HG02938 (cell line): ENCODE measurements around the gene LEO1.

Source experiments
- ATAC-seq: cut with Tn5 transposase; IDR thresholded peaks from one replicate; pipeline ENCODE4 v1.9.1; 2021; ENCODE audit warnings: mild to moderate bottlenecking, moderate library complexity; ENCODE audit not compliant: unreplicated experiment

The LEO1 gene

DNA sequence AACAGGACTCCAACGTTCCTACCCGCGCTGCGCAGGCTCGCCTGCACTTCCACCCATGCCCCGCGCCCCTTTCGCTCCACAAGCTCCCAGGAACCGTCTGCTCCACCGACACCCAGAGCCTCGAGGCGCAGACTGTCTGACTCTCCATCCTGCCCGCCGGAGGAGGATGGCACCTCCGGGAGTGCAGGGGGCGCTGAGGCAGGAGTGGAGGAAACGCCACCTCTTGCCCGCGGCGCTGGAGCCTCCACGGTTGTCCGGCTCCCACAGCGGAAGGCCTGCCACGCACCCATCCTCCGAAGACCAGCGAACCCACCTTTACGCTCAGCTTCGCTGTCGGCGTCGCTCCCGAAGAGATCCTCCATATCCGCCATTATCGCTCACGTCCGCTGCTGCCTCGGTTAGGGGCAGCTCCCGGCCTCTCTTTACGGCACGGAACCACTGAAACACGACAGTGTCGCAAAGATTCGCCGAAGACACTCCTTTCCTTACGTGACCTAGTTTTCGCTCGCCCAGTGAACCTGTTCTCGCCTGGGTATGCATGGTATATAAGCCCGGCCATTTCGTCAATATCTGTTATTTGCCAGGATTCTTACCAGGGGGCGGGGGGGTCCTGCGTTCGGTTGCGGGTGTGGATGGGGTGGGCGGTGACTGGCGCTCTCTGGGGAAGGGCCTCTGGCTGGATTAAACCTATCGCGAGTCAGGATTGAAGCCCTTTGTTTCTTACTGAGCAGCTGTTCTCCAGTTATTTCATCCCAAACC lies at the start of gene LEO1:
TSS of gene LEO1 (minus strand) at position 404 of the 759 bp plus-strand sequence. CDS start at position 371, 33 bp downstream.
- peak; percentile 88 for ATAC-seq

DNA sequence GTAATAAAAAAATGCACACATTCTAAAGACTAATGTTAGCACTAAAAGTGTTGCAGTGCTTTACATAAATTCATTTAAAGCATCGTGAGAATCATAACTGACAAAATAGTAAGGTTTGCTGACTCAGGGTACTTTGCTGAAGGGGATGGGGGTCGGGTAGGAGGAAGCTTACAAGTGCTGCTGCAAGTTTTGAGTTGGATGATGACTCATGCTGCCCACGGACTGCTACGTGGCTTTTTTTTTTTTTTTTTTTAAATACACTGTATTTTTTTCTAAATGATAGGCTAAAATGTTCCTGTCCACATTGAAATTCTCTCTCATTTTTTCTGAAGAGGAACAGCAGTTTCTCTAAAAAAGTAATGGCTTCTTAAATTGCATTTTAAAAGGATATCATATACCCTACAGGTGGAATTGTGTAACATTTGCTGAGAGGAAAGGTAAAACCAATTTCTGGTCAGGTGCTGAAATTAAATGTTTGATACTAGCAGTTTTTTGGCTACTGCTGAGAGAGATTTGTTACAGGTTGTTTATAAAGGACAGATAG lies 49.6 kb upstream of the LEO1 start:
- ATAC-seq = peak; percentile 28

DNA sequence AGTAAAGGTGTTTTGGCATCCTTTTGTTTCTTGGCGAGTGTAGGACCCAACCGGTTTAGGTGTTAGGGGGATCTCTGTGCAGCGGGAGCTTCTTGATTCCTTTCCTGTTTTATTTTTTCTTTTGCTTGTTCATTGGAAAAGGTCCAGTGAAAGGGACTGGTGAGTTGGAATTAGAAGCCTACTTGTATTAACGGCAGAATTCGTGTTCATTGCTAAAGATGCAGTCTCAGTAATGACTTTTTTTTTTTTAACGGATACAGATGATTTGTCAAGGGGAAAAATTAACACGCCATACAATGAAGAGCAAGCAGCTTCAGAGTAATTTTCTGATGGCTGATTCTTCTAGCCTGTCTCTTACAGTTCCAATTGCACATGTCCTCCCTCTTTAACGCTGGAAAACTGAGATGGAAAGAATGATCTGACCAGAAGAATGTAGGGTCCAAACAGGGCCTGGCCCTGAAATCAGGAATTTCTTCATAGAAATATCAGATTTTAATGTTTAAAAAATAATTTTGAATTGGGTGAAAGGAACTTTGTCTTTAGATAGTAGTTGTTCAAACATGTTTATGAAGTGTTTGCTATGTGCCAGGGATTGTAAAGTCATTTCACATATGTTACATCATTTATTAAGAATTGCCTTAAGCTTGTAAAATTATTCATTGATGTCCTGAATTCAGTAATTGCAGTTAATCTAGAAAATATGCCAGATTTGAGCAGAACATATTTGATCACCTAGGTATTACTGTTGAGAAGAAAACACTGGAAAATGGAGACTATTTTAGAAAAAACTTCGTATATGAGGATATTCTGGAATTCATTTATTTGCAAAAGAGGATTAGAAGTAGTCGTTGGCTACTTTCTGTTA lies 48.9 kb upstream of the LEO1 start:
- ATAC-seq = no peak

DNA sequence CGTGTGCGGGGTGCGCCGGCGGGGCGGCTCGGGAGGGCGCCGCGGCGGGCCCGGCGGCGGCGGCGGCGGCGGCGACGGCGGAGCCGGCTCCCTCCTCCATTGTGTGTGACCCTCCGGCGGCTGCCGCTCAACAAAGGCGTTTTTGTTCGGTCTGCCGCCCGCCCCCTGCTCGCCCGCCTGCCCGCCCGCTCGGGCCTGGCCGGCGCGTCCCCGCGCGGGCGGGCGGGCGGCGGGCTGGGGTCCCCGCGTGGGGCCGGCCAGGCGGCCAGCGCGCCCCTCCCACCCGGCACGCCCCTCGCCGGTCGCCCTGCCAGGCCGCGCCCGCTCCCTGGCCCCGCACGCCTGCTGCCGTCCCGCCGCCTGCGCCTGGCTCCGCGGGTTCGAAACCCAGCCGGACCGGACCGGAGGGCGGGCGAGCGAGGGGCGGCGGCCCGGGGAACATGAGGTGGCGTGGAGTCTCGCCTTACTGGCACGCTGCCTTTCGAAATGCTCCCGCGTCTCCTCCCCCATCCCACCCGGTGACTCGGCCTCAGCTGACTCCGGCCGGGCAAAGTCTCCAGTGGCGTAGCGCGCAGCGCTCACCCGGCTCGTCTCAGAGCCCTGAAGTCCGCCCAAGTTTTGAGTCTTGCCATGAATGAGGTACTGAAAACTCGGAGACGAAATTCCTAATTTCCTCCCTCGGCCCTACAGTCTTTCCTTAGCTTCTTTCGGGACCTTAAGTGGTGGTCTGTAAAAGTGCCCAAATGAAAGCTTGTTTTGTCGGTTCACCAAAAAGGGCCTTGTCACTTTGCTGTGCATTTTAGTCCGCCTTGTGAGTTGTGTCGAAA lies 48.0 kb upstream of the LEO1 start:
- peak; percentile 48 for ATAC-seq

DNA sequence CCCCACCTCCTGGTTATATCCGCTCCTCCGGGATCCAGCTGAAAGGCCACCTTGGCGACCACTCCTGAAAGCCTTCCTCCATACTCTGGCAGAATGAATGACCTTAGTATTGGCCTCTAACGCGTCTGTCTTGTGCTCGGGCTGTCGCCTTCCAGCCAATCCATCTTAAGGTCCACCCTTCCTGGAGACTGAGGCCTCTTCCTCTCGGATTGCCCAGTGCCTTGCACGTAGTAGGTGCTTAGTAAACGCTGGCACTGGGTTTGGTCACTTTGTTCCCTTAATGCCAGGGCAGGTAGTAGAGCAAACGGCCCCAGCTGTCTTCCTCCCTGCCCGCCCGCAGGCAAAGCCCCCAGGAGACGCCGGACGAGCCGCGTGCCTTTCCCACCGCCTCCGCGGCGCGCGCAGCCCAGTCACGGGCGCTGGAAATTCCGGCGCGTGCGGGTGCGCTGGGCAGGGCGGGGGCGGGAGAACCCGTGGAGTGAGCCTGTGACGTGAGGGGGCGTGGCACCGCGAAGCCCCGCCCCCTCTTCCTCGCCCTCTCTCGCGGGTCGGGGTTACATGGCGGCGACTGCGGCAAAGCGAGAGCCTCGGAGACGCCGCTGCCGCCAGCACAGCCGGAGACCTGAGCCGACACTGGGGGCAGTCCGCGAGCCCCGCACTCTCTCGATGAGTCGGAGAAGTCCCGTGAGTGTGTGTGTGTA lies 47.3 kb upstream of the LEO1 start, which contains the start of gene MAPK6:
TSS of gene MAPK6 (plus strand) at position 527 of the 701 bp plus-strand sequence. CDS start 27,242 bp downstream, outside the sequence.
- ATAC-seq = peak; percentile 58

DNA sequence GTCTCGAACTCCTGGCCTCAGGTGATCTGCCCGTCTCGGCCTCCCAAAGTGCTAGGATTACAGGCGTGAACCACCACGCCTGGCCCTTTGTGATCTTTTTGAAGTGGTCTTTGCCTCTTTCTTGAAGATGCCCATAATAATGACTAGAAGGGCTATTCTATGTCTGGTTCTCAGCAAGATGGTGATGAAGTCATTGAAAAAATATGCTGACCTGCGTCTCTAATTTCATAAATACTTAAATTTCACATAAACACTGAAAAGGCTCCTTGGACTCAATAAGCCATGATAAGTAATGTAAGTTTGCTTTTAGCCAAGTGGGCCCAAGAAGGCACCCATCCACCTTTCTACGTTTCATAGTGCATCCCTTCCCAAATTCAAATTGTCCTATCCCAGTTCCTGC lies 46.7 kb upstream of the LEO1 start:
- no peak for ATAC-seq

DNA sequence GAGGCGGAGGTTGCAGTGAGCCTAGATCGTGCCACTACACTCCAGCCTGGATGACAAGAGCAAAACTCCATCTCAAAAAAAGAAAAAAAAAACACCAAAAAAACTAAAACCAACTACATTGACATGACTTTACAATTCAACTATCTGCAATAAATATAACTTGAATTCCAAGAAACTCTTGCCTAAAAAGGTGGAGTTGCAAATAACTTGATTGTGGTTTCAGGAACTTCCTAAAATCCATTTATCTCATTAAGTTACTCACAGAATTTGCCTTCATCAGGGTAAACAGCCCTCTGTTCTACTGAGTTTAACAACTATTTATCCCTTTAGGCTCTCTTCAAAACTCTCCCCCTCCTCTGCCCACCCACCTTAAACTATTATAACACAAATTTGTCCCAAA lies 44.7 kb upstream of the LEO1 start:
- no peak for ATAC-seq

DNA sequence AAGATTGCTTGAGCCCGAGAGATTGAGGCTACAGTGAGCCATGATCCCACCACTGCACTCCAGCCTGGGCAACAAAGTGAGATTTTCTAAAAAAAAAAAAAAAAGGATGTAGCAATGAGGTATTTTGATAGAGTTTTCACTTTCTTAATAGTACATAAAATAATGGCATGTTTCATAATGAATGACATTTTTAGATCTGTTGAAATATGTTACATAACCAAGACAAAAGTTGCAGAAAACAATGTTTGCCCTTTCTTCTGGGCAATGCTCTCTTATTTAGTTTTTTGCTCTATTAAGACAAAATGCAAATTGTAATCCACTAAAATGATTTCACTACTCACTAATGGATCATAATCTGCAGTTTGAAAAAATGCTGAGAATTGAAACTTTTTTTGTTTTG lies 43.0 kb upstream of the LEO1 start:
- no peak for ATAC-seq

DNA sequence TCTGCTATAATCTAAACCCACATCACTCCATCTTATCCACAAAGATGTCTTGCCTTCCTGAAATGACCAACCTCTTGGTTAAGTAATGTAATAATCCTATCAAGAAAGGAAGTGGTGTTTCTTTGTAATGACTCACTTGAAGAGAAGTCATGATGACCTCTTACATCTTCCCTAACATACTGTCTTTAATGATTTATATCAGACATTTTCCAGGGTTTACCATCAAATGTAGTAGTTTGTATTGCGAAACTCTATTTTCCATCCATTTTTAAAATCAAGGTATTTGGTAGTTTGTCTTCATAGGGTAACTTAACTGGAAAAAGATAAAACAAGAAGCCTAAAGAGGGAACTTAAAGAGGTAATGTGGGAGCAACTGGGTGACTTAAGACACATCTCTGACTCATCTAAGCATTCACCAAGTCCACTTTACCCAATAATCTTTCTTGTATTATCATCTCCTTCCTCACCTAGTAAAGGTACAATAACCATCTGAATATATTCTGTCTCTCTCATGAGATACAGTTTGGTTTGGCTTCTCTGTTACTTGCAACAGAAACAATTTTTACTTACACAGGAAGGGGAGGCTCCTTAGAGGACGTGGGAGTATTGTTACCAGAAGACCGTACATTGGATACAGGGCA lies 41.7 kb upstream of the LEO1 start:
- ATAC-seq = peak; percentile 42

DNA sequence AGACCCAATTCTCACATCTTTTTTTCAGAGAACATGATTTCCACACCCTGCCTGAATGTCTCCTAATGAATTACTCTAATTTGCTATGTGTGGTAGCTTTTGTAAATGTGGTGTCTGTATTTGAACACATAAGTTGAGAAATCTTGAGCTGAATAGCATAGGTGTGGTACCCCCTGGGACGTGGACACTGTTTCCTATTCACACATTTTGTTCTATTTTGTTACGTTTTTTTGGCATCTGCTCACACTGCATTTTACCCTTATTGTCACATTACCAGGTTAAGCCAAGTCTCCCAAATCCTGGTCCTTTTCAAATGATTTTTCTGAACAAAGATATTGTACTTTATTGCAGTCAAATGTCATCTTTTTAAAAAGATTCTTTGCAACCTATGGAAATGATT lies 40.6 kb upstream of the LEO1 start:
- ATAC-seq = no peak

DNA sequence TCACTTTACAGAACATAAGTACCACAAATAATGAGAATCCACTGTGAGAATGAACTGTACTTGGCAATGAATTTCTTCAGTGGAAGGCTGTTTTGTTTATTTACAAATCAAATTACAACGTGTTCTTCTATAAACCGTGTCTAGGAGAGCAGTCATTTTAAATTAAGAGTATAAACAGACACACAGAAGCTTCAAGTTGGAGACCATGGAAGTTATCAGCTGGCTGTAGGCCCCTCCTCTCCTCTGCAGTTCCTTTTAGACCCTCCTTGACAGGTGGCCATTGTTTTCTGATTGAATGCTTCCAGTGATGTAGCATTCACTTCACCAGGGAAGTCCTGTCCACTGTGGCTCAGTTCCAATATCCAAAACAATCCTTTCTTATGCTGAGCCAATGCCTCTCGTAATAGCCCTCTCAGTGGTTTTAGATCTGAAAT lies 40.1 kb upstream of the LEO1 start:
- ATAC-seq = no peak

DNA sequence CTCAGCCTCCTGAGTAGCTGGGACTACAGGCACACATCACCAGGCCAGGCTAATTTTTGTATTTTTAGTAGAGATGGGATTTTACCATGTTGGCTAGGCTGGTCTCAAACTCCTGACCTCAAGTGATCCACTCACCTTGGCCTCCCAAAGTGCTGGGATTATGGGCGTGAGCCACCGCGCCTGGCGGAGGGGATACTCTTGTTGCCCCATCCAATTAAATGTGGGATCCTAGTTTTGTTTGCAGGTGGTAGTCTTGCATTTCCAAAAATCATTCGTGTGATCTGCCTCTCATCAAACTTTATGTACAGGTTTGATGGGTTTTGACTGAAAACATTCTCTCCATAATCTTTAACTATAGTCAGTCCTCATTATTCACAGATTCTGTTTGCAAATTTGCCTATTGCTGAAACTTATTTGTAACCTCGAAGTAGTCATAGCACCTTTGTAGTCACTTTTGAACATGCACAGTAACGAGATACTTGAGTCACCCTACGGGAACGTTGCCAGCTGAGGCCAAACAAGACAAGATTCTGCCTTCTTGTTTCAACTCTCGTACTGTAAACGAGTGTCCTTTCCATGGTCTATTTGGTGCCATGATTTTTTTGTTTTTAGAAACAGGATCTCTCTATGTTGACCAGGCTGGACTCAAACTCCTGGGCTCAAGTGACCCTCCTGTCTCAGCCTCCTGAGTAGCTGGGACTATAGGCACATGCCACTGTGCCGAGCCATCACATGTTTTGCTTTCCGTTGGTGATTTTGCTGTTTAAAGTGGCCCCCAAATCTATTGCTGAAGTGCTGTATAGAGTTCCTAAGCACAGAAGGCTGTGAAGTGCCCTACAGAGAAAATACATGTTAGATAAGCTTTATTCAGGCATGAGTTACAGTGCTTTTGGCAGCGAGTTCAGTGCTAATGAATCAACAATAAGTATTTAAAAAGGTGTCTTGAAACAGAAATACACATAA lies 39.3 kb upstream of the LEO1 start:
- ATAC-seq = no peak

DNA sequence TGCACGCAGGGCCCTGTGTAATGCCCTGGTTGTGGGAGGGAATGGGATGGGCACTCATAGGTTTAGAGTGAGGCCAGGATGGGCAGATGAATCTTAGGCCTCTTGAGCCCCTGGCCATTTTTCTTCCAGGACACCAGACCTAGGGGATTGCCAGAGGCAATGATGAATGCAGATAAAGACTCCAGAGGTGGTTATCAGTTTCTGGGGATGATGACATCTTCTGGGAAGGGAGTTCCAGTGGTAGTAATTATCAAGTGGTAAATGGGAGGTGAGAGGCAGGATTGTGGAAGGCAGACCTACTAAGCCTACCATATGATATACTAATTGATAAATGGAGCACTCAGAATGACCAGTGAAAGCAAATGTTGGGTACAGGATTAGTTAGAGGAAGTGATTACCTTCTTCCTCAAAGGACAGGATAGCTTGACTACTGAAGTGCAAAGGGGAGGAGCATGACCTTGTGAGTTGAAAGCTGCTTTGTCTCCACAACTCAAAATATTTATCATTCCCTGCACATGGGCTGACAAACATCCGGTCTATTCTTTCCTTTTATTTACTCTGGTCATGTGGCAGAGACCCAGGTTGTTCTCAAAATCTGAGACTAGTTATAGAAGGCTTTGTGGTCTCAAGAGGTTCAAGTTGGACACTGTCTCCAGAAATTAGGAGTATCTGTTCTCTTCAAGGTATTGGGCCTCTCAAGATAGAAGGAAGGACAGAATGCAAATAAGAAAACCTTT lies 37.3 kb upstream of the LEO1 start:
- no peak for ATAC-seq

DNA sequence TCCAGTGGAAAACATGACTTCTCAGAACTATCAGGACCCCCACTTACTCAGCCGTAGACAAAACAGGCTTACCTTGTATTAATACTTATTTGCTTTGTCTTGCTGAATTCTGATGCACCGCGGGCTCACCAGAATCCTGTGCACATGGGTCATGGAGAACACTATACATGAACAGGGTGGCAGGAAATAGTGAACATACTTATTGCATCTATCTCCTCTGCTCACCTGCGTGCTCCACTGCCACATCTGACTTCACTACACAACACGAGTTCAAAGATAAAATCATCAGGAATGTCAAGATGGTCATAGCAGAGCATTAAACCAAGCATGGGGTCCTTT lies 36.8 kb upstream of the LEO1 start:
- ATAC-seq = no peak

DNA sequence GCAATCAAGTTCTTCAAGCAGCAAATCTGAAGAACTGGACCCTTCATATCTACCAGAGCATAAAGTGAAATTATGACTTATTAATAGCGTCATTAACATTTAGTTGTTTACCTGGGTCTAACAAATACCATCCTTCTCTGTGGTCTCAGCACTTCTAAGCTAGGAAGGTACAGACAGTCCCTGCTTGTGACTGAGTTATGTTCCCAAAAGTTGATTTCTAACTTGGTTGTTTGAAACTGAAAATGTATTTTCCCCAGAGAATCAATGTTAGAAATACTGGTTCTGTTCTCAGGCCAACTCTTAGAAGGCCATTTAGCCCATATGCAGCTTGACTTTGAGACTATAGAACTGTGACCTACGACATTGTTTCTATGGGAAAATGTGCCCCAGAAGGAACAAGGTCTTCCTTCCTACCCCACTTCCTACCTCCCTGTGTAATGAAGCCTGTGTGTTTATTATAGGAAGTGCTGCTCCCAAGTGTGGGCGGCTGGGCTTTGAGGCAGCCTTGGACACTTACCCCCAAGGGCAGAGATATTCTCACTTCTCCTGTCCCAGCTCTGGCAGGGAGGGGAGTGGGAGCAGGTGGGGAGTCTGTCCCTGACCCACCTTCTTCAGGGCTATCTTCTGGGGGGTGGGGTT lies 35.2 kb upstream of the LEO1 start:
- peak; percentile 36 for ATAC-seq

DNA sequence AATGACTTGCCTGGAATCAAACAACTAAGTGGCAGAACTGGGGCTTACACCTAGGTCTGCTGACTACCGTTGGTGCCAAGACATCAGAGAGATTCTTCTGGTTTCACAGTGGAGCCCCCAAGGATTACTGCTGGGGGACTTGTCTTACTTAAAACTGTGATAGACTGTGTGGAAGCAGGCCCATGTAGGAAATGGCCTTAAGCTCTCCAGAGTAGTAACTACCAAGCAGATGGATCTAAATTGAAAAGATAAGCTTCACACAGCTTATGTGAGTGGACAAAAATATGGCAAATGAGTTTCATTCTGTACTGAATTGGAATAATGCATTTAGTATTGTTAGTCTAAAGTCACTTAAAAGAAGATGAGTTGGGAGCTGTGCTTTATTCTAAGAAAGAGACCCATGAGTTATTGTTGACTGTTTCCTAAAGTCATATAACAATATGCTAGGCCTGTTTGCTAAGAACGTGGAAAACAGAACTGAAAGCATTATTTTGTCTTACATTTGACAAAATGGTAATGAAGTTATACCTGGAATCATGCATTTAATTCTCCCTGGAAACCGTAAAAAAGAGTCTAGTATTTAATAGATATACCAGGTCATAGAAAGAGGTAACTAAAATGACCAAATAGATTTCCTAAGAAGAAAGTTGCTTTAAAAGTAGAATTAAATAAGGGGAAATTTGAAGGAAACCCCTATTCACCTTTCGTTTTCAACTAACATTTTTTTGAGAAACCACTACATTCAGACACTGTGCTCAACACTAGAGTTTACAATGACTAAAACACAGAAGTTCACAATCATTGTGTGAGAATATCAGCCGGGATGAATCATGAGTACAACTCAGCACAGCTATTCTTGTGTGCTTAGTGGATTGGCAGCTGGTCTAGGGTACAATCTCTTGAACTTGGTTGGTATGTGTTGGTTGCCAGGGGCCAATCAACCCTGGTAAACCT lies 34.4 kb upstream of the LEO1 start:
- ATAC-seq = peak; percentile 76
